ENCODE measurements around the gene MOCOS. TPM values are rescaled to one million over a fixed set of nuclear protein-coding genes. Genes with fewer than 3 reads are reported as not detected.

Gene MOCOS
- total and polyA plus RNA-seq, 2 donors (not counting 1 experiment from before 2014, with no cell fraction given) = 0.01 to 0.05 TPM

GRCh38 chr18:36241831-36242230, 54.5 kb downstream of the MOCOS start:
- ChIA-PET CTCF (no interaction called here), POLR2A (no interaction called here)
- Histone ChIP-seq H3K9ac (ENCODE audit: low read length) (no peak overlapping the region), H3K79me2 (ENCODE audit: control insufficient read depth, insufficient read depth, low read length) (no peaks in the 10 kb centered on the region), H3K4me1 (ENCODE audit: control insufficient read depth in 2 of 2, insufficient read depth in 2 of 2, low read length in 2 of 2) (no peaks in the 10 kb centered on the region), H3K4me2 (replicated peaks; ENCODE audit: low read depth, low read length, poor library complexity, severe bottlenecking) (no peak overlapping the region), H3K9me3 (ENCODE audit: control extremely low read depth in 1 of 3, control insufficient read depth in 2 of 3, insufficient read depth in 1 of 3, low read length in 2 of 3) (peaks cover 0 to 8% (median 2%) of the 10 kb centered on the region in 3 donors), H3K4me3 (ENCODE audit: control extremely low read depth in 1 of 5, extremely low read depth in 1 of 5, insufficient read depth in 1 of 5, low read depth in 2 of 5, low read length in 4 of 5) (no peak overlapping the region), H2AFZ (ENCODE audit: insufficient read depth, low read depth, low read length, poor library complexity, severe bottlenecking) (no peak overlapping the region), H4K20me1 (ENCODE audit: control insufficient read depth, insufficient read depth, low read length, poor library complexity, severe bottlenecking) (no peaks in the 10 kb centered on the region), H3K36me3 (replicated peaks in 1 of 2; ENCODE audit: control extremely low read depth in 1 of 2, control insufficient read depth in 1 of 2, extremely low read depth in 1 of 2, insufficient read depth in 2 of 2, low read length in 1 of 2) (no peaks in the 10 kb centered on the region), H3K27me3 (replicated peaks in 1 of 4; ENCODE audit: control extremely low read depth in 1 of 4, control insufficient read depth in 3 of 4, insufficient read depth in 4 of 4, low read length in 3 of 4) (peaks cover 0 to 7% (median 0%) of the 10 kb centered on the region in 4 experiments), H3K27ac (ENCODE audit: low read length in 2 of 2) (no peak overlapping the region)
- intact Hi-C loops (cut with micrococcal nuclease) = no loop called here
- ATAC-seq (ENCODE audit: low read depth) = no peak
- Mint-ChIP-seq H3K4me1 (no peaks in the 10 kb centered on the region), H3K9me3 (ENCODE audit: insufficient read depth) (peaks cover 10% of the 10 kb centered on the region), H3K27me3 (peaks cover 42% of the 10 kb centered on the region), H3K4me3 (no peak overlapping the region), H3K27ac (no peak overlapping the region)
- no peak for DNase-seq
- TF ChIP-seq EZH2 (IDR thresholded peaks at IDR 0.05; ENCODE audit: borderline replicate concordance, insufficient read depth, low read depth, low read length, poor library complexity, severe bottlenecking) = no peak
- TF ChIP-seq CTCF (IDR thresholded peaks at IDR 0.05) = no peak
- 94% methylated on average over 6 of the region's 6 CpGs for WGBS (ENCODE audit: insufficient coverage)

GRCh38 chr18:36247036-36247435, 59.7 kb downstream of the MOCOS start:
- intact Hi-C loops (cut with micrococcal nuclease) = no loop called here
- ATAC-seq (ENCODE audit: low read depth) (no peak), DNase-seq (no peak)
- TF ChIP-seq EZH2 (IDR thresholded peaks at IDR 0.05; ENCODE audit: borderline replicate concordance, insufficient read depth, low read depth, low read length, poor library complexity, severe bottlenecking) = no peak
- WGBS (ENCODE audit: insufficient coverage) = no CpG with 5 or more reads among the region's 1 CpG
- ChIA-PET POLR2A (no interaction called here), CTCF (no interaction called here)
- Histone ChIP-seq H3K4me1 (ENCODE audit: control insufficient read depth in 2 of 2, insufficient read depth in 2 of 2, low read length in 2 of 2) (peaks cover 0 to 3% of the 10 kb centered on the region in 2 donors), H3K9ac (ENCODE audit: low read length) (no peak overlapping the region), H3K27ac (ENCODE audit: low read length in 2 of 2) (no peak overlapping the region), H2AFZ (ENCODE audit: insufficient read depth, low read depth, low read length, poor library complexity, severe bottlenecking) (no peak overlapping the region), H3K27me3 (replicated peaks in 1 of 4; ENCODE audit: control extremely low read depth in 1 of 4, control insufficient read depth in 3 of 4, insufficient read depth in 4 of 4, low read length in 3 of 4) (peaks cover 0 to 17% (median 4%) of the 10 kb centered on the region in 4 experiments), H3K4me2 (replicated peaks; ENCODE audit: low read depth, low read length, poor library complexity, severe bottlenecking) (no peak overlapping the region), H3K9me3 (ENCODE audit: control extremely low read depth in 1 of 3, control insufficient read depth in 2 of 3, insufficient read depth in 1 of 3, low read length in 2 of 3) (peaks cover 0 to 10% (median 8%) of the 10 kb centered on the region in 3 donors), H3K36me3 (replicated peaks in 1 of 2; ENCODE audit: control extremely low read depth in 1 of 2, control insufficient read depth in 1 of 2, extremely low read depth in 1 of 2, insufficient read depth in 2 of 2, low read length in 1 of 2) (no peaks in the 10 kb centered on the region), H4K20me1 (ENCODE audit: control insufficient read depth, insufficient read depth, low read length, poor library complexity, severe bottlenecking) (no peaks in the 10 kb centered on the region), H3K4me3 (ENCODE audit: control extremely low read depth in 1 of 5, extremely low read depth in 1 of 5, insufficient read depth in 1 of 5, low read depth in 2 of 5, low read length in 4 of 5) (no peak overlapping the region), H3K79me2 (ENCODE audit: control insufficient read depth, insufficient read depth, low read length) (no peaks in the 10 kb centered on the region)
- Mint-ChIP-seq H3K4me3 (no peak overlapping the region), H3K27ac (no peak overlapping the region), H3K27me3 (peaks cover 63% of the 10 kb centered on the region), H3K9me3 (ENCODE audit: insufficient read depth) (peaks cover 10% of the 10 kb centered on the region), H3K4me1 (peaks cover 7% of the 10 kb centered on the region)
